Gastrocnemius medialis (tissue), 4 donors: ENCODE measurements around the gene HIC1. TPM values are rescaled to one million over a fixed set of nuclear protein-coding genes. Genes with fewer than 3 reads are reported as not detected.

Experiments used
- ATAC-seq, 2 donors: fragments of 150-250 bp; one replicate each; pipeline ENCODE4 v1.9.1; 2016
- DNase-seq, 2 donors: peaks; one replicate each; pipeline ENCODE4 v3.0.0-alpha.2; 2019
- H3K27ac ChIP-seq, 4 donors: fragments of 200-600 bp; sonication (generic); 1 replicate in 1 of 4; 2 replicates in 3 of 4; pipeline ENCODE4 v1.5.1; 2016 to 2018; ENCODE audit warnings: mild to moderate bottlenecking in 2 of 4, moderate library complexity in 1 of 4
- H3K27me3 ChIP-seq, 3 donors: fragments of 200-600 bp; sonication (generic) in 2 of 3; 1 replicate in 1 of 3; 2 replicates in 2 of 3; pipeline versions ENCODE4 v1.5.1 to v1.6.0; 2016 to 2019; ENCODE audit warnings: mild to moderate bottlenecking in 1 of 3, moderate library complexity in 1 of 3
- H3K36me3 ChIP-seq, 2 donors: fragments of 200-600 bp; sonication (generic) in 1 of 2; one replicate each; pipeline ENCODE4 v1.5.1; 2017 to 2018
- H3K4me1 ChIP-seq, 2 donors: fragments of 200-600 bp; sonication (generic) in 1 of 2; one replicate each; pipeline ENCODE4 v1.5.1; 2016 to 2017; ENCODE audit warnings: mild to moderate bottlenecking in 2 of 2
- H3K4me3 ChIP-seq, 4 donors: fragments of 200-600 bp; sonication (generic) in 3 of 4; 1 replicate in 1 of 4; 2 replicates in 3 of 4; pipeline ENCODE4 v1.5.1; 2016 to 2019; ENCODE audit warnings: mild to moderate bottlenecking in 2 of 4
- H3K9me3 ChIP-seq, 3 donors: fragments of 200-600 bp; sonication (generic) in 2 of 3; 1 replicate in 1 of 3; 2 replicates in 2 of 3; pipeline ENCODE4 v1.5.1; 2016 to 2019
- CTCF ChIP-seq, 5 experiments: fragments of 450-650 bp in 3 of 5; fragments of 200-600 bp in 2 of 5; sonication (generic) in 2 of 5; IDR thresholded peaks in 4 of 5; conservative IDR thresholded peaks in 1 of 5; 1 replicate in 4 of 5; 2 replicates in 1 of 5; pipeline ENCODE4 v1.5.1; 2016 to 2019; ENCODE audit warnings: antibody characterized with exemption in 5 of 5, mild to moderate bottlenecking in 3 of 5, moderate library complexity in 3 of 5
- POLR2A ChIP-seq, 2 donors: fragments of 450-650 bp; IDR thresholded peaks; one replicate each; pipeline ENCODE4 v1.6.1; 2017; ENCODE audit warnings: antibody characterized with exemption in 2 of 2, mild to moderate bottlenecking in 2 of 2, moderate library complexity in 2 of 2
- in situ Hi-C, 4 donors: fragments of 200-750 bp; cut with MboI; loops; one replicate each; pipeline versions ENCODE4 v1.15.0 to v1.8.0; 2017; ENCODE audit warnings: low sequenced_read_pairs in 4 of 4
- intact Hi-C: fragments of 100-400 bp; cut with DNase I; formaldehyde crosslinking; loops from one replicate; pipeline ENCODE4 v1.15.1; 2023; ENCODE audit warnings: low total_unique reads
- total RNA-seq, 4 donors: library from RNA; depleted of rRNA; stranded (reverse); fragments of >200 nt; gene quantifications; one replicate each; pipeline versions ENCODE4 v1.1.0 to v1.2.3, GENCODE V29; 2016

The HIC1 gene
- total RNA-seq, 4 donors from 2014 or later: 4.6 to 9.6 (median 6.9) TPM

GRCh38 chr17:2024572-2025219, 30.2 kb upstream of the HIC1 start:
- Histone ChIP-seq H3K4me1 (peaks cover 15 to 21% of the 10 kb centered on the region in 2 donors), H3K36me3 (no peaks in the 10 kb centered on the region), H3K27ac (peak overlapping the region; percentile 65 to 79 (median 74)), H3K9me3 (no peaks in the 10 kb centered on the region), H3K27me3 (no peaks in the 10 kb centered on the region), H3K4me3 (peak overlapping the region; percentile 60 to 75 (median 63))
- in situ Hi-C loops: loop anchor here (5.0 to 25.0 kb wide), 5 partner anchors 110 to 362 kb away; partner anchors contain the start of gene PRPF8 (in 1 of the 4)
- DNase-seq (no peak), ATAC-seq (peak in 1 of 2 donors; percentile 7)
- no peak for TF ChIP-seq CTCF (IDR thresholded peaks at IDR 0.05 in 4 of 5, conservative IDR thresholded peaks at IDR 0.05 in 1 of 5)
- no peak for TF ChIP-seq POLR2A (IDR thresholded peaks at IDR 0.05)
- intact Hi-C loops: no loop called here

GRCh38 chr17:2025220-2025621, 29.7 kb upstream of the HIC1 start, which contains the start of gene RTN4RL1:
Gene RTN4RL1, minus strand, starts transcription at chr17:2025334. Its CDS starts 469 bp downstream, at chr17:2024865.
- intact Hi-C loops (no loop called here), in situ Hi-C loops (loop anchor here (5.0 to 25.0 kb wide), 5 partner anchors 110 to 363 kb away; partner anchors contain the start of gene PRPF8 (in 1 of the 4))
- no peaks in the 10 kb centered on the region for H3K36me3 ChIP-seq
- no peaks in the 10 kb centered on the region for H3K9me3 ChIP-seq
- peaks cover 17 to 21% of the 10 kb centered on the region in 2 donors for H3K4me1 ChIP-seq
- peak in 1 of 2 donors; percentile 50 for TF ChIP-seq POLR2A (IDR thresholded peaks at IDR 0.05)
- TF ChIP-seq CTCF (IDR thresholded peaks at IDR 0.05 in 4 of 5, conservative IDR thresholded peaks at IDR 0.05 in 1 of 5): no peak
- peak; percentile 47 to 61 for DNase-seq
- peak; percentile 34 to 38 for ATAC-seq
- peak within 1 kb of the TSS; percentile 60 to 75 (median 63) for H3K4me3 ChIP-seq
- peak within 1 kb of the TSS; percentile 65 to 79 (median 74) for H3K27ac ChIP-seq
- no peaks in the 10 kb centered on the region for H3K27me3 ChIP-seq

- TF ChIP-seq POLR2A (IDR thresholded peaks at IDR 0.05) (no peak), CTCF (IDR thresholded peaks at IDR 0.05 in 4 of 5, conservative IDR thresholded peaks at IDR 0.05 in 1 of 5) (peak; percentile 67 to 77 (median 73))
- Histone ChIP-seq H3K4me1 (peaks cover 19 to 20% of the 10 kb centered on the region in 2 donors), H3K27ac (peak overlapping the region; percentile 65 to 79 (median 74)), H3K36me3 (no peaks in the 10 kb centered on the region), H3K9me3 (no peaks in the 10 kb centered on the region), H3K4me3 (peak overlapping the region; percentile 60 to 75 (median 63)), H3K27me3 (no peaks in the 10 kb centered on the region)
- DNase-seq: peak; percentile 55 to 73
- intact Hi-C loops: loop anchor here (1.0 kb wide), 1 partner anchor 117 kb away; no protein-coding TSS in a partner anchor
- peak; percentile 25 to 35 for ATAC-seq
- in situ Hi-C loops: loop anchor here (5.0 to 25.0 kb wide), 5 partner anchors 111 to 363 kb away; partner anchors contain the start of gene PRPF8 (in 1 of the 4)
Measured at GRCh38 chr17:2025622-2026309, 29.1 kb upstream of the HIC1 start.

- H3K9me3 ChIP-seq: no peaks in the 10 kb centered on the region
- ATAC-seq (no peak), DNase-seq (no peak)
- peaks cover 25 to 39% of the 10 kb centered on the region in 2 donors for H3K4me1 ChIP-seq
- H3K27ac ChIP-seq: no peak overlapping the region
- intact Hi-C loops (no loop called here), in situ Hi-C loops (loop anchor here (5.0 to 25.0 kb wide), 5 partner anchors 113 to 365 kb away; partner anchors contain the start of gene PRPF8 (in 1 of the 4))
- TF ChIP-seq CTCF (IDR thresholded peaks at IDR 0.05 in 4 of 5, conservative IDR thresholded peaks at IDR 0.05 in 1 of 5): no peak
- no peak for TF ChIP-seq POLR2A (IDR thresholded peaks at IDR 0.05)
- H3K4me3 ChIP-seq: no peak overlapping the region
- no peaks in the 10 kb centered on the region for H3K27me3 ChIP-seq
- no peaks in the 10 kb centered on the region for H3K36me3 ChIP-seq
Measured at GRCh38 chr17:2027528-2028233, 27.2 kb upstream of the HIC1 start.
